ENCODE data around the gene PALLD. TPM values are rescaled to one million over a fixed set of nuclear protein-coding genes. Genes with fewer than 3 reads are reported as not detected.

Gene PALLD
- total RNA-seq, 1 experiment from 2014 or later, result 166 TPM

- Histone ChIP-seq H3K9me2 (ENCODE audit: insufficient read depth) (no peaks in the 10 kb centered on the region), H3K4me1 (ENCODE audit: control insufficient read depth in 1 of 2, insufficient read depth in 2 of 2, low read length in 2 of 2) (peaks cover 85 to 87% of the 10 kb centered on the region in 2 experiments), H4K20me1 (ENCODE audit: insufficient read depth) (no peaks in the 10 kb centered on the region), H3K9me3 (ENCODE audit: control insufficient read depth in 1 of 2, insufficient read depth in 1 of 2, low read depth in 1 of 2, low read length in 2 of 2) (no peaks in the 10 kb centered on the region), H3K4me3 (replicated peaks in 1 of 2; ENCODE audit: low read depth in 1 of 2, low read length in 2 of 2) (no peak overlapping the region), H3K36me3 (ENCODE audit: control insufficient read depth in 1 of 2, insufficient read depth in 2 of 2, low read length in 2 of 2) (no peaks in the 10 kb centered on the region), H3K27me3 (ENCODE audit: insufficient read depth, low read length) (no peaks in the 10 kb centered on the region), H2AFZ (ENCODE audit: low read depth, low read length, poor library complexity, severe bottlenecking) (no peak overlapping the region), H3K4me2 (ENCODE audit: low read length) (peak overlapping the region; percentile 5; the same call in 1 of the 2 replicates), H3K79me2 (ENCODE audit: insufficient read depth, low read length) (peaks cover 67% of the 10 kb centered on the region), H3K27ac (ENCODE audit: low read depth, low read length) (peak overlapping the region; percentile 94), H3K9ac (ENCODE audit: low read length) (0 out of 2 replicates have a peak overlapping the region, but pooled peaks have one; percentile 5)
- ChIA-PET CTCF (no interaction called here), RAD21 (ENCODE audit: low non-redundant PET in 1 of 2, low total read pairs in 2 of 2, uncharacterized antibody in 2 of 2, unreplicated experiment in 2 of 2) (no interaction called here), POLR2A (no interaction called here)
- intact Hi-C loops (cut with micrococcal nuclease), result no loop called here
- DNase-seq (ENCODE audit: low read depth, low spot score) (no peak), ATAC-seq (no peak)
- no TSS peak for BruUV-seq (replicated peaks)
- TF ChIP-seq EZH2phosphoT487 (IDR thresholded peaks at IDR 0.05; ENCODE audit: borderline replicate concordance) (no peak), SP1 (IDR thresholded peaks at IDR 0.05; ENCODE audit: low read depth) (no peak), ZNF274 (IDR thresholded peaks at IDR 0.05; ENCODE audit: low read depth, low read length) (no peak), POLR2A (IDR thresholded peaks at IDR 0.05; ENCODE audit: borderline replicate concordance, extremely low read depth, insufficient read depth, insufficient read length) (no peak), EZH2 (IDR thresholded peaks at IDR 0.05) (no peak), REST (IDR thresholded peaks at IDR 0.05; ENCODE audit: low read depth) (no peak), ZFX (IDR thresholded peaks at IDR 0.05) (no peak)
These were observed 145.7 kb downstream of the PALLD start for GRCh38 chr4:168642591-168642990.
